Omental fat pad (tissue), 4 donors: ENCODE measurements around the gene KISS1R. TPM values are rescaled to one million over a fixed set of nuclear protein-coding genes. Genes with fewer than 3 reads are reported as not detected.

Experiments used
- ATAC-seq: fragments of 150-250 bp; one replicate; pipeline ENCODE4 v1.9.1; 2016; ENCODE audit warnings: mild to moderate bottlenecking, moderate library complexity; ENCODE audit not compliant: low FRiP score
- DNase-seq: peaks from one replicate; pipeline ENCODE4 v3.0.0-alpha.2; 2019; ENCODE audit warnings: low spot score
- CTCF ChIP-seq, 3 donors: fragments of 450-650 bp; IDR thresholded peaks; one replicate each; pipeline ENCODE4 v1.5.1; 2016 to 2017; ENCODE audit warnings: antibody characterized with exemption in 3 of 3, mild to moderate bottlenecking in 3 of 3, moderate library complexity in 2 of 3
- total RNA-seq, 4 donors: library from RNA; depleted of rRNA; stranded (reverse); fragments of >200 nt; gene quantifications; one replicate each; pipeline ENCODE4 v1.1.0, GENCODE V29; 2016

KISS1R gene
- total RNA-seq, 4 donors from 2014 or later: 0.24 TPM; not detected in 3

GRCh38 chr19:926589-927350, 9.6 kb downstream of the KISS1R start:
- DNase-seq: no peak
- TF ChIP-seq CTCF (IDR thresholded peaks at IDR 0.05): no peak
- no peak for ATAC-seq

- TF ChIP-seq CTCF (IDR thresholded peaks at IDR 0.05): no peak
- ATAC-seq: no peak
- no peak for DNase-seq
Measured at GRCh38 chr19:927351-927779, 10.2 kb downstream of the KISS1R start.

GRCh38 chr19:927780-928401, 10.8 kb downstream of the KISS1R start:
- ATAC-seq (no peak), DNase-seq (no peak)
- no peak for TF ChIP-seq CTCF (IDR thresholded peaks at IDR 0.05)

- no peak for TF ChIP-seq CTCF (IDR thresholded peaks at IDR 0.05)
- DNase-seq (no peak), ATAC-seq (no peak)
Measured at GRCh38 chr19:928471-929202, 11.5 kb downstream of the KISS1R start.

GRCh38 chr19:929203-929890, 12.2 kb downstream of the KISS1R start:
- ATAC-seq: no peak
- no peak for TF ChIP-seq CTCF (IDR thresholded peaks at IDR 0.05)
- no peak for DNase-seq

GRCh38 chr19:929891-930258, 12.7 kb downstream of the KISS1R start:
- DNase-seq: no peak
- ATAC-seq: no peak
- TF ChIP-seq CTCF (IDR thresholded peaks at IDR 0.05): no peak
